ENCODE measurements around the gene P3R3URF.
A peak's percentile ranks its signal among the peaks of the same experiment; 100 is the strongest.

P3R3URF gene

GRCh38 chr1:46194641-46195193 lies 18.4 kb upstream of the P3R3URF start:
- peak overlapping the region; percentile 22 for H3K27ac ChIP-seq
- TF ChIP-seq ZFX (IDR thresholded peaks at IDR 0.05; ENCODE audit: borderline replicate concordance) = no peak
- no peak for TF ChIP-seq CTCF (IDR thresholded peaks at IDR 0.05)

GRCh38 chr1:46193984-46194570 lies 17.8 kb upstream of the P3R3URF start:
- peak overlapping the region; percentile 22; the same call in 1 of the 2 replicates for H3K27ac ChIP-seq
- TF ChIP-seq ZFX (IDR thresholded peaks at IDR 0.05; ENCODE audit: borderline replicate concordance) = no peak
- no peak for TF ChIP-seq CTCF (IDR thresholded peaks at IDR 0.05)

- H3K27ac ChIP-seq = no peak overlapping the region
- TF ChIP-seq ZFX (IDR thresholded peaks at IDR 0.05; ENCODE audit: borderline replicate concordance) = no peak
- no peak for TF ChIP-seq CTCF (IDR thresholded peaks at IDR 0.05)
Measured at GRCh38 chr1:46193285-46193684, 17.0 kb upstream of the P3R3URF start.

- TF ChIP-seq ZFX (IDR thresholded peaks at IDR 0.05; ENCODE audit: borderline replicate concordance) (no peak), CTCF (IDR thresholded peaks at IDR 0.05) (no peak)
- H3K27ac ChIP-seq = no peak overlapping the region
Measured at GRCh38 chr1:46192171-46192570, 15.9 kb upstream of the P3R3URF start.

- H3K27ac ChIP-seq = peak overlapping the region; percentile 99
- no peak for TF ChIP-seq ZFX (IDR thresholded peaks at IDR 0.05; ENCODE audit: borderline replicate concordance)
- TF ChIP-seq CTCF (IDR thresholded peaks at IDR 0.05) = no peak
Measured at GRCh38 chr1:46191033-46191701, 14.9 kb upstream of the P3R3URF start.

GRCh38 chr1:46190539-46190938 lies 14.3 kb upstream of the P3R3URF start:
- H3K27ac ChIP-seq = peak overlapping the region; percentile 99
- TF ChIP-seq ZFX (IDR thresholded peaks at IDR 0.05; ENCODE audit: borderline replicate concordance) = no peak
- no peak for TF ChIP-seq CTCF (IDR thresholded peaks at IDR 0.05)

Data from 22Rv1 (cell line).